H54 (cell line): ENCODE data around the gene COCH.

ENCODE experiments used
- DNase-seq: peaks from one replicate; pipeline ENCODE4 v3.0.0; 2011; ENCODE audit warnings: low spot score, mixed read lengths; ENCODE audit not compliant: insufficient read length
- FAIRE-seq: peaks from 3 replicates; lab custom pipeline; 2011; peaks lifted over from hg19 to GRCh38; lab: Jason Lieb, UNC
- POLR2A ChIP-seq: IDR thresholded peaks from 2 replicates; pipeline ENCODE4 v1.6.1; 2011; ENCODE audit warnings: low read depth, mild to moderate bottlenecking, low read length

The COCH gene

GRCh38 chr14:30874120-30874998, at the start of gene COCH:
Gene COCH, plus strand, starts transcription at chr14:30874559. Its CDS starts 380 bp downstream, at chr14:30874939.
- DNase-seq: no peak
- TF ChIP-seq POLR2A: no peak
- FAIRE-seq: no peak

- TF ChIP-seq POLR2A: no peak
- no peak for DNase-seq
- FAIRE-seq: no peak
These were observed 48.3 kb upstream of the COCH start for GRCh38 chr14:30826070-30826469.

GRCh38 chr14:30829853-30830252, 44.5 kb upstream of the COCH start:
- DNase-seq: no peak
- no peak for TF ChIP-seq POLR2A
- no peak for FAIRE-seq

GRCh38 chr14:30834353-30834752, 40.0 kb upstream of the COCH start:
- FAIRE-seq (no peak), DNase-seq (no peak)
- no peak for TF ChIP-seq POLR2A

- FAIRE-seq: no peak
- DNase-seq: no peak
- no peak for TF ChIP-seq POLR2A
These were observed 36.0 kb upstream of the COCH start for GRCh38 chr14:30838351-30838750.

- no peak for FAIRE-seq
- TF ChIP-seq POLR2A: no peak
- DNase-seq: no peak
These were observed 34.1 kb upstream of the COCH start for GRCh38 chr14:30840086-30840779.

GRCh38 chr14:30842431-30842830, 31.9 kb upstream of the COCH start:
- FAIRE-seq (no peak), DNase-seq (no peak)

GRCh38 chr14:30848449-30849240, 25.7 kb upstream of the COCH start:
- no peak for TF ChIP-seq POLR2A
- no peak for DNase-seq
- FAIRE-seq: no peak

More at GRCh38 chr14:30842431-30842830, 31.9 kb upstream of the COCH start:
- TF ChIP-seq POLR2A: no peak

GRCh38 chr14:30849354-30849753, 25.0 kb upstream of the COCH start:
- no peak for DNase-seq
- FAIRE-seq: no peak
- no peak for TF ChIP-seq POLR2A

GRCh38 chr14:30849983-30850382, 24.4 kb upstream of the COCH start:
- DNase-seq: no peak
- FAIRE-seq: no peak
- TF ChIP-seq POLR2A: no peak

GRCh38 chr14:30853946-30854345, 20.4 kb upstream of the COCH start:
- FAIRE-seq (no peak), DNase-seq (no peak)
- TF ChIP-seq POLR2A: no peak

- no peak for TF ChIP-seq POLR2A
- FAIRE-seq (no peak), DNase-seq (no peak)
These were observed 19.9 kb upstream of the COCH start for GRCh38 chr14:30854492-30854891.

GRCh38 chr14:30855345-30856037, 18.9 kb upstream of the COCH start:
- FAIRE-seq: no peak
- no peak for TF ChIP-seq POLR2A
- no peak for DNase-seq

GRCh38 chr14:30861200-30861599, 13.2 kb upstream of the COCH start:
- FAIRE-seq (no peak), DNase-seq (no peak)
- TF ChIP-seq POLR2A: no peak
